Pulmonary artery endothelial cell (primary cell): Measurements from ENCODE around the gene GPSM1. TPM values are rescaled to one million over a fixed set of nuclear protein-coding genes. Genes with fewer than 3 reads are reported as not detected.
A peak's percentile ranks its signal among the peaks of the same experiment; 100 is the strongest.
"Not testable (repeated sequence)": the region's sequence is repeated elsewhere in the genome, so short reads cannot be mapped to it uniquely, and the experiment has no call there.

Experiments
- DNase-seq: peaks from one replicate; pipeline ENCODE4 v3.0.0-alpha.2; 2011; ENCODE audit warnings: low read depth, low spot score
- total RNA-seq: library from RNA; depleted of rRNA; stranded (reverse); fragments of >200 nt; gene quantifications from 2 replicates; pipeline ENCODE4 v1.2.3, GENCODE V29; 2014

The GPSM1 gene
- total RNA-seq, 1 donor from 2014 or later, result 32.1 TPM

DNA sequence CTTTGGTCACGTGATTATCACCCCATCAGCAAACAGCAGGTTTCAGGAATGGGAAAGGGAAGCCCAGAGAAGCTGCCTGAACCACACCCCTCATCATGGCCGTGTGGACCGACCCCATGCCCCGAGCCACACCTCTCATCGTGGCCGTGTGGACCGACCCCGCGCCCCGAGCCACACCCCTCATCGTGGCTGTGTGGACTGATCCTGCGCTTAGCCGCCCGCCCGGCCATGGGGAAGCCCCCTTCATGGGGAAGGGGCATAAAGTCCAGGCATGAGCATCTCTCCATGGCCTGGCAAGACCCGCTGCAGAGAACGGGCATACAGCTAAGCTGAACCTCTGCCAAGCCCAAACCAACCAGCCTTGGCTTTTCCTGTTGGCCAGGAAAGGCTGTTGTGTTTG is 66.2 kb downstream of the GPSM1 start:
- DNase-seq, result no peak

- no peak for DNase-seq
Measured at GRCh38 chr9:136394312-136395019, 67.1 kb downstream of the GPSM1 start.

- no peak for DNase-seq
Measured at GRCh38 chr9:136395020-136395340, 67.6 kb downstream of the GPSM1 start.

DNA sequence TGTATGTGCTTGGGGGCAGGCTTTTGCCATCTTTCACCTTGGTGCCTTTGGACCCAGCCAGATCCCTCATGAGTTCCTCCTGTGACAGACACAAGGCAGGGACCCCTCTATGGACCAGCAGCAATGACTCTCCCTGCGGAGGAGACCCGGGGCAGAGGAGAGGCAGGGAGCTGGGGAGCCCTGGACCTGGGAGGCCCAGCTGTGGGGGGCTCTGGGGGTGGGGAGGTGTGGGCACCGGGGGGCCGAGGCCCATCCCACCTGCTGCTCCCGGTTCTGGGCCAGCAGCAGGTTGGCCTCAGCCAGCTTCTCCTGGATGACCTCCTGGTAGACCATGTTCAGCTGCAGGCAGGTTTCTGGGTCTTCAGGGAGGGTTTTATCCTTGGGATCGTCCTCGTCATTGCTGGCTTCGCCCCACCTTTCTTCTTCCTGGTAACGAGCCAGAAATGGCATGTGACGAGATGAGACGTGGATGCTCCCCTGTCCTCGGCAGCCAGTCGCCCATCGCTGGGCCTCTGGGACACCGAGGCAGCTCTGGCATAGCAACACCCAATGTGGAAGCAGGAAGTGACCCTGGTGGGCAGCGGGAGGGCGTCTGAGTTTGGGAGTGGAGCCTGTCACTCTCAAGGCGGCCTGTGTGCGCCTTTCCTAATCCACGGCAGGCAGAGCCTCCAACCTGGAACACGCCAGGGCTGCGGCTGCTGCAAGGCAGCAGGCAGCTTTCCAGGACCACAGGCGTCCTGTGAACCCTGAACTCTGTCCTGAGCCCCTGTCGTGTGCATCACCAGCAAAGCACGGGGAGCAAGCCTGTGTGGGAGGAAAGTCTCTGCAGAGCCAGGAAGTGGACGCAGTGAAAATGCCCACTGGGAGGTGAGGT is 68.2 kb downstream of the GPSM1 start:
- DNase-seq, result no peak

DNA sequence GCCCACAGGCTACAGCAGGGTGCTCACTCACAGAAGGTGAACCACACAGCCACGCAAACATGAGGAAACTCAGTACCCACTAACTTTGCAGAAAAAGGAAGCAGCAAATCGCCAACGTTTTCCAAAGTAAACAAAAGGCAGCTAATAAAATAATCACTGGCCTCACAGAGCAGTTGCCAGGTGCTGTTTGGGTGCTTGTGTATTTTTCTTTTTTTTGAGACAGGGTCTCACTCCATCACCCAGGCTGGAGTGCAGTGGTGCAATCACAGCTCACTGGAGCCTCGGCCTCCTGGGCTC is 68.8 kb downstream of the GPSM1 start:
- no peak for DNase-seq

DNA sequence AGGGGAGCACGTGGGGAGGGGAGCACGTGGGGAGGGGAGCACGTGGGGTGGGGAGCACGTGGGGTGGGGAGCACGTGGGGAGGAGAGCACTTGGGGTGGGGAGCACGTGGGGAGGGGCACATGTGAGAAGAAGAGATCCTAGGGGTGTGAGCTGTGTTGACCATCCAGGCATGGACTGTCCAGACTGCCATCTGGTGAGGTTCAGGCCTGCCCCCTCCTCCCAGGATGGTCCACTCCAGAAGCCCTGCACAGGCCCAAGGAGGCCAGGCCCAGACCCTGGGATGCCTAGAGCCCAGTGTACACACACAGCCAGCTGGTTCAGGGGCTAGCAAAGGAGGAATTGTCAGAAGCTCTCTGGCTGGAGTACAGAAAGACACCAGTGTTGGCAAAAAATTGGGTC is 70.3 kb downstream of the GPSM1 start:
- DNase-seq, result no peak

DNA sequence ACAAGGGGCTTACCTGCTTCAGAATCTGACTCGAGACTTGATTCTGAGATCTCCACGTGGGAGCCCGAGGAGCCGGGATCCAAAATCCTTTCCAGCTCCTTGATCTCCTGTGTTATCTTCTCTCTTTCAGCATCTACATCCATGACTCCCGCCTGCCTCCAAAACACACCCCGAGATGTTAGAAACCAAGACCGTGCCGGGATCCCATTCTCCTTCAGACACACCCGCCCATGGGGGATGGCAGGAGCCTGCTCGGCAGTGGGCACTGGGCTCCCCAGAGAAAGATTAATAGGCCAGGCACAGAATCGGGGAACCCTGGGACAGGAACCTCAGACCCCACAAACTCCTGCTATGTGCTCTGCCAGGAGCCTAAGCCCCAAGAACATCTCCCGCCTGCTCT is 70.9 kb downstream of the GPSM1 start:
- DNase-seq, result no peak

- DNase-seq, result no peak
Measured at GRCh38 chr9:136399176-136400037, 72.1 kb downstream of the GPSM1 start.

GRCh38 chr9:136400038-136400834 is 72.9 kb downstream of the GPSM1 start, which contains the start of gene SNAPC4:
Gene SNAPC4, minus strand, starts transcription at chr9:136400170. Its CDS starts 1,742 bp downstream, at chr9:136398428.
- peak; percentile 48 for DNase-seq

DNA sequence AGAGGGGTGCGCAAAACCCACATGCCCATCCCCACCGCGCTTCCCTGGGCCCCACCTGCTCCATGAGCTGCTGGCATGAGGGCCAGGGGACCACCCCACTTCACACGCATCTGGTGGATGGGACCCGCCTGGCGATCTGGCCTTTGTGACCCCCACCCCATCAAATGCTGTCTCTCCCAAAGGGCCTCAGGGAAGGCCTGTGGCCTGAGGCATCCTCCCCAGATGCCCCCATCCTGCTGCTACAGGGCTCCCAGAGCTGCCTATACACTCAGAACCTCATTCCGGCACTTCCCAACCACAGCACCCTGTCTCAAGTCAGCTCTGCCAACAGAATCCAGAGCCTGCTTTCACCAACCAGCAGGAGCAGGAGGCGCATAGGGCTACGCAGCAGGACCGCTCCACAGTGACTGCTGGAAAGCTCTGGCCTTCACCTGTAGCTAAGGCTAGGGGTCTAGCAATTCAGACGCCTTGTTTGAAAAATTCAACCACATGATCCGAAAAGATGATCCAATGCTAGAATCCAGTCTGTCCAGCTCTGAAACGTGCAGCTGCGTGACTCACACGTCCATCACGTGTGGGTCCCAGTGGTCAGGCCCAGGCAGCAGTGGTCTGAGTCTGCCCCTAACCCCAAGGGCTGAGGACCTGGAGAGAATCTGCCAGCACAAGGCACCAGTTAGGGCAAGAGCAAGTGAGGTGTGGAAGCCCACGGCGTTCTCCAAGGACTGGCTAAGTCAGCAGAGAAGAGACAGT is 74.0 kb downstream of the GPSM1 start:
- no peak for DNase-seq

- no peak for DNase-seq
Measured at GRCh38 chr9:136402067-136402466, 74.7 kb downstream of the GPSM1 start.

- no peak for DNase-seq
Measured at GRCh38 chr9:136403538-136403914, 76.2 kb downstream of the GPSM1 start.

- DNase-seq, result no peak
Measured at GRCh38 chr9:136403915-136404800, 76.8 kb downstream of the GPSM1 start.

- DNase-seq, result no peak
Measured at GRCh38 chr9:136404801-136405136, 77.4 kb downstream of the GPSM1 start.

- DNase-seq, result no peak
Measured at GRCh38 chr9:136405481-136405880, 78.1 kb downstream of the GPSM1 start.

DNA sequence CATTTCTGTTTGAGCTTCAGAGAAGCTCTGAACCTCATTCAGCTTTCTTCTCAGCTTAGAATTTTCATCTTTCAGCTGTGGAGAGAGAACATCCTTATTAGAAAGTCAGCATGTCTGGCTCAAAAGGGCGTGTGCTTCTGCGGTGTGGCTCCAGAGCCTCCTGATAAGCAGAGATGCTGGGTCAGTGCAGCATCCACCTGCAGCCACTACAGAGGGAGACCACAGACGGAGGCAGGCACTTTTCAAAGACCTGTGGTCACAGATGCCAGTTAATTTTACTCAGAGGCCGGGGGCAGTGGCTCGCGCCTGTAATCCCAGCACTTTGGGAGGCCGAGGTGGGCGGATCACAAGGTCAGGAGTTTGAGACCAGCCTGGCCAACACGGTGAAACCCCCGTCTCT is 78.6 kb downstream of the GPSM1 start:
- not testable (repeated sequence) for DNase-seq

GRCh38 chr9:136407061-136407460 is 79.7 kb downstream of the GPSM1 start:
- DNase-seq, result not testable (repeated sequence)

- DNase-seq, result no peak
Measured at GRCh38 chr9:136407911-136408310, 80.6 kb downstream of the GPSM1 start.
